Panc1 (cell line): Measurements from ENCODE around the gene GYPA. TPM values are rescaled to one million over a fixed set of nuclear protein-coding genes. Genes with fewer than 3 reads are reported as not detected.

Source experiments
- ATAC-seq: fragments of 200-7000 bp; cut with Tn5 transposase; 2 replicates; pipeline ENCODE4 v1.9.1; 2020; ENCODE audit warnings: mild to moderate bottlenecking, moderate library complexity
- BruUV-seq: library from RNA; stranded (reverse); fragments of 400-500 nt; replicated peaks from 2 replicates; lab custom pipeline; 2021; lab: Mats Ljungman, UMichigan
- CTCF ChIA-PET: fragments of 300-600 bp; sonication (Branson Sonifier 250); formaldehyde crosslinking; loops from one replicate; lab custom pipeline; 2022; ENCODE audit warnings: antibody characterized with exemption; lab: Charles Lee
- POLR2A ChIA-PET: fragments of 300-600 bp; sonication (Branson Sonifier 250); formaldehyde crosslinking; loops from one replicate; lab custom pipeline; 2022; ENCODE audit warnings: antibody characterized with exemption; lab: Charles Lee
- DNase-seq: peaks from one replicate; pipeline ENCODE4 v3.0.0-alpha.2; 2010; ENCODE audit warnings: low read depth, low spot score
- H3K27ac ChIP-seq: 2 replicates; pipeline ENCODE4 v1.5.1; 2011; ENCODE audit warnings: mild to moderate bottlenecking, low read length, inconsistent platforms
- H3K27me3 ChIP-seq: fragments of 200-500 bp; sonication (Bioruptor generic); 2 replicates; pipeline ENCODE4 v1.6.0; 2014; ENCODE audit warnings: low read length, inconsistent platforms; ENCODE audit not compliant: control insufficient read depth, insufficient read depth
- H3K36me3 ChIP-seq: fragments of 200-500 bp; sonication (Bioruptor generic); 2 replicates; pipeline ENCODE4 v1.5.1; 2014; ENCODE audit warnings: inconsistent platforms, mild to moderate bottlenecking, low read length, moderate library complexity; ENCODE audit not compliant: control insufficient read depth, insufficient read depth
- H3K4me1 ChIP-seq: 2 replicates; pipeline ENCODE4 v1.5.1; 2011; ENCODE audit warnings: inconsistent platforms, mild to moderate bottlenecking, low read length, moderate library complexity; ENCODE audit not compliant: control insufficient read depth, insufficient read depth
- H3K4me3 ChIP-seq, 2 experiments: 2 replicates each; pipeline ENCODE4 v1.5.1; 2011 to 2012; ENCODE audit warnings: low read depth in 2 of 2, low read length in 2 of 2, mild to moderate bottlenecking in 2 of 2, inconsistent platforms in 1 of 2, moderate library complexity in 1 of 2
- H3K9me3 ChIP-seq: fragments of 200-500 bp; sonication (Bioruptor generic); 2 replicates; pipeline ENCODE4 v1.5.1; 2014; ENCODE audit warnings: low read depth, mild to moderate bottlenecking, inconsistent platforms, low read length, moderate library complexity; ENCODE audit not compliant: control insufficient read depth, insufficient read depth
- CTCF ChIP-seq: fragments of 450-650 bp; IDR thresholded peaks from 2 replicates; pipeline ENCODE4 v1.5.1; 2017; ENCODE audit warnings: mild to moderate bottlenecking
- POLR2AphosphoS5 ChIP-seq: IDR thresholded peaks from 2 replicates; pipeline ENCODE4 v1.6.1; 2012; ENCODE audit warnings: mild to moderate bottlenecking, low read depth, low read length, moderate library complexity
- REST ChIP-seq, 2 experiments: IDR thresholded peaks; 2 replicates each; pipeline ENCODE4 v1.6.1; 2011 to 2012; ENCODE audit warnings: low read depth in 2 of 2, control low read depth in 1 of 2, low read length in 1 of 2, mild to moderate bottlenecking in 1 of 2, moderate library complexity in 1 of 2; ENCODE audit not compliant: insufficient read depth in 1 of 2
- SIN3A ChIP-seq: IDR thresholded peaks from 2 replicates; pipeline ENCODE4 v1.6.1; 2012; ENCODE audit warnings: low read depth, mild to moderate bottlenecking, low read length, moderate library complexity, borderline replicate concordance; ENCODE audit not compliant: insufficient read depth
- TCF7L2 ChIP-seq: IDR thresholded peaks from 2 replicates; pipeline ENCODE4 v1.6.1; 2011; ENCODE audit warnings: mild to moderate bottlenecking, low read depth, low read length, inconsistent platforms
- in situ Hi-C: cut with HindIII; loops from 2 replicates; pipeline ENCODE4 v1.10.0; 2016; ENCODE audit warnings: low sequenced_read_pairs, low pct_unique_long_range_greater_than_20kb
- intact Hi-C: fragments of 100-400 bp; cut with micrococcal nuclease; formaldehyde crosslinking; loops from one replicate; pipeline ENCODE4 v1.10.0; 2022; ENCODE audit not compliant: unreplicated experiment
- total RNA-seq: library from RNA; stranded (reverse); gene quantifications from one replicate; pipeline ENCODE4 v1.2.1, GENCODE V29; 2021; ENCODE audit not compliant: unreplicated experiment

Gene GYPA
- total RNA-seq, 1 experiment from 2014 or later = not detected

GRCh38 chr4:144178414-144178813 lies 37.9 kb upstream of the GYPA start:
- H3K4me1 ChIP-seq = no peaks in the 10 kb centered on the region
- intact Hi-C loops (loop anchor here (10.0 kb wide), 1 partner anchor 606 kb away; no protein-coding TSS in a partner anchor), in situ Hi-C loops (no loop called here)
- H3K9me3 ChIP-seq = no peaks in the 10 kb centered on the region
- H3K27me3 ChIP-seq = no peaks in the 10 kb centered on the region
- H3K36me3 ChIP-seq = no peaks in the 10 kb centered on the region
- ATAC-seq (no peak), DNase-seq (no peak)
- no TSS peak for BruUV-seq
- POLR2A ChIA-PET = no interaction called here
- CTCF ChIA-PET = no interaction called here
- no peak overlapping the region for H3K4me3 ChIP-seq
- TF ChIP-seq CTCF (no peak), TCF7L2 (no peak), REST (IDR thresholded peaks at IDR 0.05; ENCODE audit: insufficient read depth in 1 of 2, low read depth in 2 of 2, low read length in 1 of 2) (no peak), POLR2AphosphoS5 (no peak), SIN3A (no peak)
- no peak overlapping the region for H3K27ac ChIP-seq

GRCh38 chr4:144176476-144176875 lies 36.0 kb upstream of the GYPA start:
- Histone ChIP-seq H3K4me3 (no peak overlapping the region), H3K36me3 (no peaks in the 10 kb centered on the region), H3K27ac (no peak overlapping the region), H3K9me3 (no peaks in the 10 kb centered on the region), H3K27me3 (no peaks in the 10 kb centered on the region), H3K4me1 (no peaks in the 10 kb centered on the region)
- TF ChIP-seq REST (IDR thresholded peaks at IDR 0.05; ENCODE audit: insufficient read depth in 1 of 2, low read depth in 2 of 2, low read length in 1 of 2) (no peak), SIN3A (no peak)
- intact Hi-C loops (loop anchor here (10.0 kb wide), 1 partner anchor 608 kb away; no protein-coding TSS in a partner anchor), in situ Hi-C loops (no loop called here)
- ChIA-PET POLR2A (no interaction called here), CTCF (no interaction called here)
- BruUV-seq = no TSS peak
- no peak for DNase-seq
- no peak for ATAC-seq
